Measurements from ENCODE around the gene SEC14L1. TPM values are rescaled to one million over a fixed set of nuclear protein-coding genes. Genes with fewer than 3 reads are reported as not detected.

SEC14L1 gene
- total RNA-seq, 1 experiment from 2014 or later, result 78.6 TPM

DNA sequence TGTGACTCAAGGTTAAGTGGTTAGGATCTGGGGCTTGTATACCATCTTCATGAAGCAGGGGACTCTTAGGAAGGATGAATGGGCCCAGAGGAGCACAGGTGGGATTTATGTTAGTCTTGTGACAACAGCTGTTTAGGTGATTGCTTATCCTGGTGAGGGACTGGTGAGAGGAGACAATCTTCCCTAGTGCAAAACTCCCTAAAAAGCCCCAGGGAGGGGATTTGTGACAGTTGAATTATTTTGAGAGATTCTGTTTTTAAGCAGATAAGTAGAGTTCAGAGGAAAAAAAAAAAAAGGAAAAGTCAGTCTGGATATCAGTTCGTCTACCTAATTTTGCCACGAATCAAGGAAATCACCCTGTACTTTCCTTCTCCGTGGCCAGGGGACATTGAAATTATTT is 35.1 kb upstream of the SEC14L1 start:
- DNase-seq (ENCODE audit: low spot score), result no peak
- Histone ChIP-seq H3K27me3 (replicated peaks; ENCODE audit: insufficient read depth, low read depth, low read length, poor library complexity) (no peaks in the 10 kb centered on the region), H3K9me3 (ENCODE audit: low read depth, low read length, poor library complexity, severe bottlenecking) (no peaks in the 10 kb centered on the region), H3K4me3 (ENCODE audit: low read depth, low read length, poor library complexity, severe bottlenecking) (no peak overlapping the region), H3K4me1 (ENCODE audit: insufficient read depth, low read length, poor library complexity, severe bottlenecking) (peaks cover 15% of the 10 kb centered on the region), H3K36me3 (ENCODE audit: insufficient read depth, low read length, poor library complexity, severe bottlenecking) (no peaks in the 10 kb centered on the region), H3K27ac (ENCODE audit: low read depth, low read length, poor library complexity, severe bottlenecking) (no peak overlapping the region)
- no TSS peak for BruUV-seq (replicated peaks)
- ChIA-PET CTCF (no interaction called here), POLR2A (ENCODE audit: low non-redundant PET) (no interaction called here)
- TF ChIP-seq EZH2 (IDR thresholded peaks at IDR 0.05; ENCODE audit: borderline replicate concordance, low read depth, low read length, poor library complexity, severe bottlenecking), result no peak
- TF ChIP-seq, protein P1, sequence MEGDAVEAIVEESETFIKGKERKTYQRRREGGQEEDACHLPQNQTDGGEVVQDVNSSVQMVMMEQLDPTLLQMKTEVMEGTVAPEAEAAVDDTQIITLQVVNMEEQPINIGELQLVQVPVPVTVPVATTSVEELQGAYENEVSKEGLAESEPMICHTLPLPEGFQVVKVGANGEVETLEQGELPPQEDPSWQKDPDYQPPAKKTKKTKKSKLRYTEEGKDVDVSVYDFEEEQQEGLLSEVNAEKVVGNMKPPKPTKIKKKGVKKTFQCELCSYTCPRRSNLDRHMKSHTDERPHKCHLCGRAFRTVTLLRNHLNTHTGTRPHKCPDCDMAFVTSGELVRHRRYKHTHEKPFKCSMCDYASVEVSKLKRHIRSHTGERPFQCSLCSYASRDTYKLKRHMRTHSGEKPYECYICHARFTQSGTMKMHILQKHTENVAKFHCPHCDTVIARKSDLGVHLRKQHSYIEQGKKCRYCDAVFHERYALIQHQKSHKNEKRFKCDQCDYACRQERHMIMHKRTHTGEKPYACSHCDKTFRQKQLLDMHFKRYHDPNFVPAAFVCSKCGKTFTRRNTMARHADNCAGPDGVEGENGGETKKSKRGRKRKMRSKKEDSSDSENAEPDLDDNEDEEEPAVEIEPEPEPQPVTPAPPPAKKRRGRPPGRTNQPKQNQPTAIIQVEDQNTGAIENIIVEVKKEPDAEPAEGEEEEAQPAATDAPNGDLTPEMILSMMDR (conservative IDR thresholded peaks at IDR 0.05; ENCODE audit: low read depth, low read length), result no peak
- intact Hi-C loops (cut with micrococcal nuclease; ENCODE audit: unreplicated experiment), result no loop called here

DNA sequence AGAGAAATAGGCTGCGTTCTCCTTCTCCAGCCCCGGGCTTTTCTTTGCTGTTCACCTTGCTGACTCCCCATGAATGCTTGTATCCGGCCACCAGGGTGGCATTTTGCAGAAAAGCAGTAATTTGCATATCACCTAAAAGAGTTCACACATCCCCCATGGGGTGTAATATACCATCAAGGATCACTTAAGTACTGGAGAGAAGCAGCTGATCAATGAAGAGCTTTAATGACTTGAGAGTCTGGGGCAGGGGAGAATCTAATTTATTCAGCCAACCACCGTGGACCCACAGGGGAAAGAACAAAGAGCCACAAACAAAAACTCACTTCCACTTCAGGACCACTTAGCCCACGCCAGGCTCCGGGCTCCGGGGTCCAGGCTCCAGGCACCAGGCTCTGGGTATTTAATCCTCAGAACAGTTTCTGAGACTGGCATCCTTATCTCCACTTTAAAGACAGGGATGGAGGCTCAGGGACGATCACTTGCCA is 33.9 kb upstream of the SEC14L1 start:
- no peak for DNase-seq (ENCODE audit: low spot score)
- intact Hi-C loops (cut with micrococcal nuclease; ENCODE audit: unreplicated experiment), result no loop called here
- H3K27me3 ChIP-seq (replicated peaks; ENCODE audit: insufficient read depth, low read depth, low read length, poor library complexity), result no peaks in the 10 kb centered on the region
- no TSS peak for BruUV-seq (replicated peaks)
- no peak overlapping the region for H3K4me3 ChIP-seq (ENCODE audit: low read depth, low read length, poor library complexity, severe bottlenecking)
- no peaks in the 10 kb centered on the region for H3K9me3 ChIP-seq (ENCODE audit: low read depth, low read length, poor library complexity, severe bottlenecking)
- TF ChIP-seq, protein P1 (conservative IDR thresholded peaks at IDR 0.05; ENCODE audit: low read depth, low read length), result no peak
- no peak for TF ChIP-seq EZH2 (IDR thresholded peaks at IDR 0.05; ENCODE audit: borderline replicate concordance, low read depth, low read length, poor library complexity, severe bottlenecking)
- ChIA-PET POLR2A (ENCODE audit: low non-redundant PET) (no interaction called here), CTCF (interaction anchor here (0.7 kb wide), 1 partner anchor 50 kb away, joined by 3 read pairs; no protein-coding TSS in a partner anchor)
- peaks cover 15% of the 10 kb centered on the region for H3K4me1 ChIP-seq (ENCODE audit: insufficient read depth, low read length, poor library complexity, severe bottlenecking)
- H3K27ac ChIP-seq (ENCODE audit: low read depth, low read length, poor library complexity, severe bottlenecking), result no peak overlapping the region
- H3K36me3 ChIP-seq (ENCODE audit: insufficient read depth, low read length, poor library complexity, severe bottlenecking), result no peaks in the 10 kb centered on the region

DNA sequence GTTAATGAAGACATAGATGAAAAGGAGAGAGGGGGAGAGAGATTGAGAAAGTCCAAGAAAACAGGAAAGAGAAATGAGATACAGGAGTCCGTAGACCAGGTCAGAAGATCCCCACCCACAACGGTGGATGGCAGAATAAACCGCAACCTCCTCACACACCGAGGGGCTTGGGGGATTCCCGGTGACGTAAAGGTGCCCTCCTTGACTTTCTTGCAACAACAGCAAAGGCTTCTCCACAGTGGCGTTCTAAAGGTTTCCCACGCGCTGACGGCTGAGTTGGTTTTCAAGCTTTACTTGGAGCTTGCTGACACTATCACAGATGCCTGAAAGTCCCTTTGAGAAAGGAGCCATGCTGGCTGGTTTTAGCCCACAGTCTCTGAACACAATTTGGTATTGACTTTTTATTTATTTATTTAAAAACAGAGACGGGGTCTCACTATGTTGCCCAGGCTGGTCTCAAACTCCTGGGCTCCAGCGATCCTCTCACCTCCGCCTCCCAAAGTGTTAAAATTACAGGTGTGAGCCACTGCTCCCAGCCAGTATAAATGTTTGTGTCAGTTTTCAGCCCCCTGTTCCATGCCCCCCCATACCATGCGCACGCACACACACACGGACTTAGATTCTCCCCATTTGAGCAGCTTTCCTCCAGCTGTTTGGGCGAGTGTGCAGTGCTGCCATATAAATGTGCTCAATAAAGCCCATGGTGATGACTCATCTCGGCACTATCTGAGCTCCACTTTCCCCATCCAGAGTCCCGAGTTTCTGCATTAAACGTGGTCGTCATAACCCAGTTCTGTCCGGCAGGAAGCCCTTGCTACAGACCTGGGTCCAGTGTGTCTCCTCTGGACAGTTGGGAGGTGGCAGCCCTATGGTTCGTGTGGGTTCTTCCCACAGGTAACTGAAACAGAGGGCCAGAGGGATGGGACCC is 33.0 kb upstream of the SEC14L1 start:
- CTCF ChIA-PET, result no interaction called here
- DNase-seq (ENCODE audit: low spot score), result no peak

More for the DNA sequence above, 33.0 kb upstream of the SEC14L1 start:
- TF ChIP-seq, protein P1 (conservative IDR thresholded peaks at IDR 0.05; ENCODE audit: low read depth, low read length), result no peak
- TF ChIP-seq EZH2 (IDR thresholded peaks at IDR 0.05; ENCODE audit: borderline replicate concordance, low read depth, low read length, poor library complexity, severe bottlenecking), result no peak
- Histone ChIP-seq H3K27me3 (replicated peaks; ENCODE audit: insufficient read depth, low read depth, low read length, poor library complexity) (no peaks in the 10 kb centered on the region), H3K4me3 (ENCODE audit: low read depth, low read length, poor library complexity, severe bottlenecking) (no peak overlapping the region), H3K36me3 (ENCODE audit: insufficient read depth, low read length, poor library complexity, severe bottlenecking) (no peaks in the 10 kb centered on the region), H3K4me1 (ENCODE audit: insufficient read depth, low read length, poor library complexity, severe bottlenecking) (peaks cover 15% of the 10 kb centered on the region), H3K9me3 (ENCODE audit: low read depth, low read length, poor library complexity, severe bottlenecking) (no peaks in the 10 kb centered on the region), H3K27ac (ENCODE audit: low read depth, low read length, poor library complexity, severe bottlenecking) (no peak overlapping the region)
- BruUV-seq (replicated peaks), result no TSS peak
- intact Hi-C loops (cut with micrococcal nuclease; ENCODE audit: unreplicated experiment), result no loop called here
- POLR2A ChIA-PET (ENCODE audit: low non-redundant PET), result no interaction called here

All from A673 (cell line).